BE2C (cell line): Measurements from ENCODE around the gene EDN2.

Source experiments
- DNase-seq: peaks from one replicate; pipeline ENCODE4 v3.0.0-alpha.2; 2020
- H3K27me3 ChIP-seq: fragments of 250-450 bp; sonication (Bioruptor Pico); 2 replicates; pipeline ENCODE4 v1.5.1; 2020; ENCODE audit warnings: mild to moderate bottlenecking
- H3K36me3 ChIP-seq: fragments of 250-450 bp; sonication (Bioruptor Pico); 2 replicates; pipeline ENCODE4 v1.5.1; 2020; ENCODE audit warnings: mild to moderate bottlenecking
- H3K4me1 ChIP-seq: fragments of 250-450 bp; sonication (Bioruptor Pico); 2 replicates; pipeline ENCODE4 v1.5.1; 2020
- H3K4me3 ChIP-seq: 2 replicates; pipeline ENCODE4 v1.5.1; 2011; ENCODE audit warnings: low read depth, low read length
- H3K9me3 ChIP-seq: fragments of 250-450 bp; sonication (Bioruptor Pico); 2 replicates; pipeline ENCODE4 v1.5.1; 2020
- TF ChIP-seq, protein P1 (sequence below): IDR thresholded peaks from 2 replicates; pipeline ENCODE4 v1.5.1; 2012; ENCODE audit warnings: mild to moderate bottlenecking, low read depth, low read length

Gene EDN2

DNA sequence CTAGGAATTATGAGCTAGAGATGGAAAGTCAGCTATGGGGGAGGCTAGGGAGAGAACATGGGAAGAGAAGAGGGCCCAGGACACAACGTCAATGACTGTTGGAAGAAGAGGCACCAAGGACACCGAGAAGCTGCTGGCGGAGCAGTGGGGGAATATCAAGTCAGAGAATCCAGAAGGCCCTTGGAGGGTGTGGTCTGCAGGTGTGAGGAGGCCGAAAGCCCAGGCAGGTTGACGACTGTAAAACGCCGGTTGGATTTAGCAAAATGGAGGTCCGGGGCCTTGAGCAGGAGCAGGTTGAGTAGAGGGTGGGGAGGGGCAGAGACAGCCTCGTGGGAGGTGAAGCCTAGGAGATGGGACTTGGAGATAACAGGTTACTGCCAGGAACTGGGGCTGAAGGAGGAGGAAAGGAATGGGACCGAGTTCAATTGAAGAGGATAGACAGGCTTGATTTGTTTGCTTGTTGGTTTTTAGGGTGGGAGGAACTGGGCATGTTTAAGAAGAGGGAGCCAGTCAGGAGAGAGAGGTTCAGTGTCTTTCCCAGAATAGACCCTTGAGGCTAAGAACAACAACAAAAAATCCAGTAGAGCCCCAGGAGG is 35.1 kb downstream of the EDN2 start:
- no peak for DNase-seq
- H3K27me3 ChIP-seq: no peaks in the 10 kb centered on the region
- no peaks in the 10 kb centered on the region for H3K36me3 ChIP-seq
- 0 out of 2 replicates have a peak, but pooled peaks cover 4% of the 10 kb centered on the region for H3K4me1 ChIP-seq
- TF ChIP-seq, protein P1, sequence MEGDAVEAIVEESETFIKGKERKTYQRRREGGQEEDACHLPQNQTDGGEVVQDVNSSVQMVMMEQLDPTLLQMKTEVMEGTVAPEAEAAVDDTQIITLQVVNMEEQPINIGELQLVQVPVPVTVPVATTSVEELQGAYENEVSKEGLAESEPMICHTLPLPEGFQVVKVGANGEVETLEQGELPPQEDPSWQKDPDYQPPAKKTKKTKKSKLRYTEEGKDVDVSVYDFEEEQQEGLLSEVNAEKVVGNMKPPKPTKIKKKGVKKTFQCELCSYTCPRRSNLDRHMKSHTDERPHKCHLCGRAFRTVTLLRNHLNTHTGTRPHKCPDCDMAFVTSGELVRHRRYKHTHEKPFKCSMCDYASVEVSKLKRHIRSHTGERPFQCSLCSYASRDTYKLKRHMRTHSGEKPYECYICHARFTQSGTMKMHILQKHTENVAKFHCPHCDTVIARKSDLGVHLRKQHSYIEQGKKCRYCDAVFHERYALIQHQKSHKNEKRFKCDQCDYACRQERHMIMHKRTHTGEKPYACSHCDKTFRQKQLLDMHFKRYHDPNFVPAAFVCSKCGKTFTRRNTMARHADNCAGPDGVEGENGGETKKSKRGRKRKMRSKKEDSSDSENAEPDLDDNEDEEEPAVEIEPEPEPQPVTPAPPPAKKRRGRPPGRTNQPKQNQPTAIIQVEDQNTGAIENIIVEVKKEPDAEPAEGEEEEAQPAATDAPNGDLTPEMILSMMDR: no peak
- H3K9me3 ChIP-seq: no peaks in the 10 kb centered on the region
- H3K4me3 ChIP-seq: no peak overlapping the region

- Histone ChIP-seq H3K4me1 (0 out of 2 replicates have a peak, but pooled peaks cover 4% of the 10 kb centered on the region), H3K36me3 (no peaks in the 10 kb centered on the region), H3K27me3 (no peaks in the 10 kb centered on the region), H3K4me3 (no peak overlapping the region), H3K9me3 (no peaks in the 10 kb centered on the region)
- no peak for DNase-seq
- TF ChIP-seq, protein P1: no peak
These were observed 35.7 kb downstream of the EDN2 start for GRCh38 chr1:41448821-41449220.

GRCh38 chr1:41447995-41448770 is 36.3 kb downstream of the EDN2 start:
- peak; percentile 70 for DNase-seq
- H3K36me3 ChIP-seq: no peaks in the 10 kb centered on the region
- no peak overlapping the region for H3K4me3 ChIP-seq
- no peaks in the 10 kb centered on the region for H3K9me3 ChIP-seq
- H3K27me3 ChIP-seq: no peaks in the 10 kb centered on the region
- TF ChIP-seq, protein P1: no peak
- 0 out of 2 replicates have a peak, but pooled peaks cover 4% of the 10 kb centered on the region for H3K4me1 ChIP-seq

- TF ChIP-seq, protein P1: no peak
- H3K4me3 ChIP-seq: no peak overlapping the region
- H3K27me3 ChIP-seq: no peaks in the 10 kb centered on the region
- 0 out of 2 replicates have a peak, but pooled peaks cover 6% of the 10 kb centered on the region for H3K4me1 ChIP-seq
- no peaks in the 10 kb centered on the region for H3K9me3 ChIP-seq
- H3K36me3 ChIP-seq: no peaks in the 10 kb centered on the region
- DNase-seq: no peak
These were observed 37.5 kb downstream of the EDN2 start for GRCh38 chr1:41446851-41447610.

- Histone ChIP-seq H3K4me3 (no peak overlapping the region), H3K9me3 (no peaks in the 10 kb centered on the region), H3K27me3 (no peaks in the 10 kb centered on the region), H3K36me3 (no peaks in the 10 kb centered on the region), H3K4me1 (0 out of 2 replicates have a peak, but pooled peaks cover 6% of the 10 kb centered on the region)
- TF ChIP-seq, protein P1: no peak
- DNase-seq: no peak
These were observed 39.7 kb downstream of the EDN2 start for GRCh38 chr1:41444785-41445184.
